ENCODE data around the gene ELAVL1. TPM values are rescaled to one million over a fixed set of nuclear protein-coding genes. Genes with fewer than 3 reads are reported as not detected.
"Not testable (repeated sequence)": the region's sequence is repeated elsewhere in the genome, so short reads cannot be mapped to it uniquely, and the experiment has no call there.

Gene ELAVL1
- total and polyA plus RNA-seq, 9 of the 15 experiments (the other 6 are each of a cell fraction or from before 2014, with no cell fraction given): 4.3 to 172 (median 69.2) TPM

DNA sequence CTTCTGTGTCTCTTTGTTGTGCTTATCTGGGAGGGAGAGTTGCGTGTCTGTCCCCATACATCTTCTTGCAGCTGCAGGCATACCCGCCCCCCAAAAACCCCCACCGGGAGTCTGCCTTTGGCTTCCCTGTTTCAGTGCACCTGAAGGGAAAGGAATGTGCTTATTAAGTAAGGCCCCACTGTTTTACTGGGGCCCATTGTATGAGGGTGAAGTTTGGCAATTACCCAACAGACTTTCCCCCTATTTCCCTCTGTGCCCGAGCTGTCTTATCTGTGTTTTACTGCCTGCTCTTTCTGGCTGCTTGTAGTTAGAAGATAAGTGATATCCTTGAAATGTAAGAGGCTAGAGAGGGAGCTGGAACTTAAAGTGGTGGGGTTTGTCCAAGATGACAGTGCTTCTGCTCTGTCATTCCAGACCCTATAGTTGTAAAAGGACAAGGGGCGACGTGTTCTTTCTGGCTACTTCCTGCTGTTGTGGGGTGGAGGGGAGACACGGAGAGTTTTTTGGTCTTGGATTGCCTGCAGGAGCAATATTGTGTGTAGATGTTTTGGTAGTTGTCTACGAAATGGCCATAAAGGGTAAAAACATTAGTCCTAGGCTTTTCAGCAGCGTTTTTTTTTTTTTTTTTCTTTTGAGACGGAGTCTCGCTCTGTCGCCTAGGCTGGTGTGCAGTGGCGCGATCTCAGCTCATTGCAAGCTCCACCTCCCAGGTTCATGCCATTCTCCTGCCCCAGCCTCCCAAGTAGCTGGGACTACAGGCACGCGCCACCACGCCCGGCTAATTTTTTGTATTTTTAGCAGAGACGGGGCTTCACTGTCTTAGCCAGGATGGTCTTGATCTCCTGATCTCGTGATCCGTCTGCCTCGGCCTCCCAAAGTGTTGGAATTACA lies 28.1 kb upstream of the ELAVL1 start:
- Histone ChIP-seq H2AFZ (ENCODE audit: low read depth, low read length) (peak overlapping the region; percentile 97), H3K4me3 (peak overlapping the region; percentile 24), H3K9ac (ENCODE audit: insufficient read depth in 1 of 2, low read depth in 2 of 2, low read length in 2 of 2) (peak overlapping the region; percentile 81 to 82; a peak in 3 of 4 replicates), H3K27ac (ENCODE audit: extremely low read depth, low read depth, low read length) (peak overlapping the region; percentile 96), H3K4me1 (replicated peaks in 1 of 2; ENCODE audit: control insufficient read depth in 2 of 2, insufficient read depth in 2 of 2, low read length in 2 of 2) (peaks cover 28 to 35% of the 10 kb centered on the region in 2 experiments), H3K4me2 (ENCODE audit: insufficient read depth, low read length) (peak overlapping the region; percentile 75)
- in situ Hi-C loops (cut with MboI); CTCF ChIA-PET (ENCODE audit: low intra/inter-chr PET ratio); H3K27me3 ChIP-seq (ENCODE audit: control insufficient read depth in 2 of 2, insufficient read depth in 2 of 2, low read length in 2 of 2); H3K9me3 ChIP-seq (replicated peaks; ENCODE audit: control insufficient read depth, insufficient read depth, low read depth, low read length); H3K36me3 ChIP-seq (ENCODE audit: control insufficient read depth, insufficient read depth, low read length); H3K9me1 ChIP-seq (ENCODE audit: control insufficient read depth, insufficient read depth, low read length); H3K79me2 ChIP-seq (ENCODE audit: control insufficient read depth, insufficient read depth, low read length); H4K20me1 ChIP-seq (replicated peaks; ENCODE audit: control insufficient read depth, insufficient read depth, low read length): not testable (repeated sequence)
- POLR2A ChIA-PET: interaction anchor here (0.6 to 1.6 kb wide), 11 partner anchors 8 to 902 kb away, joined by 3 to 6 read pairs (median 3); no protein-coding TSS in a partner anchor
- intact Hi-C loops (cut with micrococcal nuclease): loop anchor here (2.0 kb wide), 1 partner anchor 17 kb away; no protein-coding TSS in a partner anchor
- DNase-seq (ENCODE audit: extremely low read depth in 1 of 4, low spot score in 3 of 4) (peak; percentile 42 to 93 (median 68)), FAIRE-seq (peak; percentile 98), ATAC-seq (peak; percentile 90)
- TSS peak; percentile 74 for BruUV-seq (replicated peaks)
- WGBS (ENCODE audit: insufficient coverage, low coverage, missing lambda C conversion rate): 9% methylated on average over 13 of the region's 22 CpGs
- TF ChIP-seq JUND (IDR thresholded peaks at IDR 0.05; ENCODE audit: borderline replicate concordance, low read depth, low read length) (peak; percentile 67), JUND (tag; IDR thresholded peaks at IDR 0.05; ENCODE audit: borderline replicate concordance, low read depth, low read length) (peak; percentile 59; the same call in 1 of the 3 replicates), RBBP5 (IDR thresholded peaks at IDR 0.05; ENCODE audit: borderline replicate concordance, insufficient read depth, low read length, poor library complexity, severe bottlenecking) (peak; percentile 90), PTTG1 (tag; IDR thresholded peaks at IDR 0.05; ENCODE audit: low read depth) (peak; percentile 82), MIER1 (IDR thresholded peaks at IDR 0.05; ENCODE audit: low read depth) (peak; percentile 46; the same call in 1 of the 2 replicates)
- TF ChIP-seq, protein P1, sequence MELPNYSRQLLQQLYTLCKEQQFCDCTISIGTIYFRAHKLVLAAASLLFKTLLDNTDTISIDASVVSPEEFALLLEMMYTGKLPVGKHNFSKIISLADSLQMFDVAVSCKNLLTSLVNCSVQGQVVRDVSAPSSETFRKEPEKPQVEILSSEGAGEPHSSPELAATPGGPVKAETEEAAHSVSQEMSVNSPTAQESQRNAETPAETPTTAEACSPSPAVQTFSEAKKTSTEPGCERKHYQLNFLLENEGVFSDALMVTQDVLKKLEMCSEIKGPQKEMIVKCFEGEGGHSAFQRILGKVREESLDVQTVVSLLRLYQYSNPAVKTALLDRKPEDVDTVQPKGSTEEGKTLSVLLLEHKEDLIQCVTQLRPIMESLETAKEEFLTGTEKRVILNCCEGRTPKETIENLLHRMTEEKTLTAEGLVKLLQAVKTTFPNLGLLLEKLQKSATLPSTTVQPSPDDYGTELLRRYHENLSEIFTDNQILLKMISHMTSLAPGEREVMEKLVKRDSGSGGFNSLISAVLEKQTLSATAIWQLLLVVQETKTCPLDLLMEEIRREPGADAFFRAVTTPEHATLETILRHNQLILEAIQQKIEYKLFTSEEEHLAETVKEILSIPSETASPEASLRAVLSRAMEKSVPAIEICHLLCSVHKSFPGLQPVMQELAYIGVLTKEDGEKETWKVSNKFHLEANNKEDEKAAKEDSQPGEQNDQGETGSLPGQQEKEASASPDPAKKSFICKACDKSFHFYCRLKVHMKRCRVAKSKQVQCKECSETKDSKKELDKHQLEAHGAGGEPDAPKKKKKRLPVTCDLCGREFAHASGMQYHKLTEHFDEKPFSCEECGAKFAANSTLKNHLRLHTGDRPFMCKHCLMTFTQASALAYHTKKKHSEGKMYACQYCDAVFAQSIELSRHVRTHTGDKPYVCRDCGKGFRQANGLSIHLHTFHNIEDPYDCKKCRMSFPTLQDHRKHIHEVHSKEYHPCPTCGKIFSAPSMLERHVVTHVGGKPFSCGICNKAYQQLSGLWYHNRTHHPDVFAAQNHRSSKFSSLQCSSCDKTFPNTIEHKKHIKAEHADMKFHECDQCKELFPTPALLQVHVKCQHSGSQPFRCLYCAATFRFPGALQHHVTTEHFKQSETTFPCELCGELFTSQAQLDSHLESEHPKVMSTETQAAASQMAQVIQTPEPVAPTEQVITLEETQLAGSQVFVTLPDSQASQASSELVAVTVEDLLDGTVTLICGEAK (IDR thresholded peaks at IDR 0.05): 0 out of 2 replicates have a peak, but pooled peaks have one; percentile 52
- TF ChIP-seq, protein P1 (CRISPR knock-in tag; IDR thresholded peaks at IDR 0.05): not testable (repeated sequence)
